Stimulated activated CD8-positive, alpha-beta memory T cell treated with anti-CD3 and anti-CD28 coated beads, Interleukin-7, amount 100 ng/mL, for 4 hours (primary cell): ENCODE results near the gene ECI2.
"Not testable (repeated sequence)": the region's sequence is repeated elsewhere in the genome, so short reads cannot be mapped to it uniquely, and the experiment has no call there.

Experiments used
- DNase-seq, 2 donors: peaks; one replicate each; pipeline ENCODE4 v3.0.0-alpha.2; 2020; ENCODE audit warnings: low read depth in 2 of 2

The ECI2 gene

GRCh38 chr6:4138186-4138585 is 2.8 kb upstream of the ECI2 start:
- no peak for DNase-seq

GRCh38 chr6:4136354-4136831 is 1.0 kb upstream of the ECI2 start:
- no peak for DNase-seq

- DNase-seq = peak; percentile 90 to 96
Observed at GRCh38 chr6:4135665-4136353, 434 bp upstream of the ECI2 start.

GRCh38 chr6:4133941-4134838 is 1.2 kb downstream of the ECI2 start:
- peak in 1 of 2 donors; percentile 12 for DNase-seq

- DNase-seq = no peak
Observed at GRCh38 chr6:4130357-4130987, 4.9 kb downstream of the ECI2 start.

- DNase-seq = no peak
Observed at GRCh38 chr6:4129446-4129845, 5.9 kb downstream of the ECI2 start.

- no peak for DNase-seq
Observed at GRCh38 chr6:4128748-4129147, 6.6 kb downstream of the ECI2 start.

- DNase-seq = no peak
Observed at GRCh38 chr6:4128072-4128471, 7.3 kb downstream of the ECI2 start.

- DNase-seq = no peak
Observed at GRCh38 chr6:4125933-4126864, 9.2 kb downstream of the ECI2 start.

- DNase-seq = no peak
Observed at GRCh38 chr6:4125500-4125899, 9.9 kb downstream of the ECI2 start.

GRCh38 chr6:4124351-4124750 is 11.0 kb downstream of the ECI2 start:
- DNase-seq = no peak

GRCh38 chr6:4115741-4116140 is 19.6 kb downstream of the ECI2 start:
- no peak for DNase-seq

- DNase-seq = no peak
Observed at GRCh38 chr6:4114123-4114522, 21.3 kb downstream of the ECI2 start.

GRCh38 chr6:4113649-4114048 is 21.7 kb downstream of the ECI2 start:
- no peak for DNase-seq

GRCh38 chr6:4112366-4112765 is 23.0 kb downstream of the ECI2 start:
- DNase-seq = no peak

- not testable (repeated sequence) for DNase-seq
Observed at GRCh38 chr6:4109363-4109815, 26.0 kb downstream of the ECI2 start.

GRCh38 chr6:4108561-4109093 is 26.7 kb downstream of the ECI2 start:
- DNase-seq = no peak

GRCh38 chr6:4107873-4108272 is 27.5 kb downstream of the ECI2 start:
- no peak for DNase-seq

GRCh38 chr6:4105980-4106536 is 29.3 kb downstream of the ECI2 start:
- DNase-seq = no peak

GRCh38 chr6:4103929-4104328 is 31.4 kb downstream of the ECI2 start:
- no peak for DNase-seq
